Smooth muscle cell (in vitro differentiated cells): ENCODE data around the gene SYT7. TPM values are rescaled to one million over a fixed set of nuclear protein-coding genes. Genes with fewer than 3 reads are reported as not detected.

Source experiments
- DNase-seq: peaks from one replicate; lab custom pipeline; 2025; ENCODE audit not compliant: unreplicated experiment; lab: John Stamatoyannopoulos, UW
- H2AFZ ChIP-seq: fragments of 200-600 bp; sonication (generic); 2 replicates; pipeline ENCODE4 v1.6.0; 2016; ENCODE audit warnings: antibody characterized with exemption, low read depth, mild to moderate bottlenecking
- H3F3A ChIP-seq: fragments of 200-600 bp; sonication (generic); 2 replicates; pipeline ENCODE4 v1.6.0; 2017; ENCODE audit warnings: antibody characterized with exemption, low read depth
- H3K27ac ChIP-seq: fragments of 200-600 bp; sonication (generic); 2 replicates; pipeline ENCODE4 v1.5.1; 2016; ENCODE audit warnings: low read depth, mild to moderate bottlenecking
- H3K27me3 ChIP-seq: fragments of 200-600 bp; sonication (generic); 2 replicates; pipeline ENCODE4 v1.6.1; 2016; ENCODE audit warnings: low read depth, mild to moderate bottlenecking
- H3K36me3 ChIP-seq: fragments of 200-600 bp; sonication (generic); 2 replicates; pipeline ENCODE4 v1.5.1; 2016; ENCODE audit warnings: low read depth
- H3K4me1 ChIP-seq: fragments of 200-600 bp; sonication (generic); 2 replicates; pipeline ENCODE4 v1.5.1; 2016; ENCODE audit warnings: low read depth
- H3K4me2 ChIP-seq: fragments of 200-600 bp; sonication (generic); 2 replicates; pipeline ENCODE4 v1.6.0; 2016; ENCODE audit warnings: mild to moderate bottlenecking
- H3K4me3 ChIP-seq: fragments of 200-600 bp; sonication (generic); 2 replicates; pipeline ENCODE4 v1.5.1; 2016; ENCODE audit warnings: mild to moderate bottlenecking
- H3K79me2 ChIP-seq: fragments of 200-600 bp; sonication (generic); 2 replicates; pipeline ENCODE4 v1.6.0; 2016; ENCODE audit warnings: low read depth, mild to moderate bottlenecking
- H3K9ac ChIP-seq: fragments of 200-600 bp; sonication (generic); 2 replicates; pipeline ENCODE4 v1.6.0; 2016; ENCODE audit warnings: low read depth
- H3K9me3 ChIP-seq: fragments of 200-600 bp; sonication (generic); replicated peaks from 2 replicates; pipeline ENCODE4 v1.5.1; 2016; ENCODE audit warnings: low read depth
- H4K20me1 ChIP-seq: fragments of 200-600 bp; sonication (generic); 2 replicates; pipeline ENCODE4 v1.6.0; 2016; ENCODE audit warnings: low read depth
- CTCF ChIP-seq: fragments of 200-600 bp; sonication (generic); IDR thresholded peaks from 2 replicates; pipeline ENCODE4 v1.5.1; 2017; ENCODE audit warnings: borderline replicate concordance, mild to moderate bottlenecking, antibody characterized with exemption; ENCODE audit not compliant: insufficient read depth, poor library complexity, severe bottlenecking
- WGBS: methylation state at CpG from one replicate; pipeline ENCODE4 v1.1.7; 2016; ENCODE audit warnings: low lambda C conversion rate; 5-methylcytosine and 5-hydroxymethylcytosine counted together
- polyA plus RNA-seq: library from polyadenylated mRNA; unstranded; fragments of >200 nt; fragmentation: Nextera tagmentation; extraction: Ambion mirVana; gene quantifications from 2 replicates; pipeline ENCODE4 v1.2.1, GENCODE V29; 2016
- total RNA-seq: library from RNA; depleted of rRNA; stranded (reverse); fragments of >200 nt; gene quantifications from 2 replicates; pipeline ENCODE4 v1.2.3, GENCODE V29; 2014

Gene SYT7
- total and polyA plus RNA-seq, 2 experiments from 2014 or later = 0.79 to 4.0 TPM

GRCh38 chr11:61625525-61625924, 44.6 kb upstream of the SYT7 start:
- Histone ChIP-seq H3K4me1 (no peaks in the 10 kb centered on the region), H3K4me3 (no peak overlapping the region), H3K36me3 (no peaks in the 10 kb centered on the region), H3K9me3 (no peaks in the 10 kb centered on the region), H3F3A (no peaks in the 10 kb centered on the region), H3K4me2 (no peak overlapping the region), H3K79me2 (no peaks in the 10 kb centered on the region), H3K27me3 (no peaks in the 10 kb centered on the region), H3K27ac (no peak overlapping the region), H2AFZ (no peak overlapping the region), H4K20me1 (no peaks in the 10 kb centered on the region), H3K9ac (no peak overlapping the region)
- TF ChIP-seq CTCF = no peak
- WGBS = 93% methylated on average over 3 of the region's 3 CpGs
- DNase-seq = no peak

- WGBS = 63% methylated on average over 7 of the region's 7 CpGs
- H3K4me3 ChIP-seq = no peak overlapping the region
- DNase-seq = no peak
- no peaks in the 10 kb centered on the region for H3K4me1 ChIP-seq
- H3F3A ChIP-seq = no peaks in the 10 kb centered on the region
- H3K36me3 ChIP-seq = no peaks in the 10 kb centered on the region
- no peak overlapping the region for H3K9ac ChIP-seq
- H3K9me3 ChIP-seq = no peaks in the 10 kb centered on the region
- no peaks in the 10 kb centered on the region for H3K79me2 ChIP-seq
- H4K20me1 ChIP-seq = no peaks in the 10 kb centered on the region
- H3K4me2 ChIP-seq = no peak overlapping the region
- peaks cover 4% of the 10 kb centered on the region for H3K27me3 ChIP-seq
- no peak overlapping the region for H3K27ac ChIP-seq
- no peak for TF ChIP-seq CTCF
- H2AFZ ChIP-seq = no peak overlapping the region
Measured at GRCh38 chr11:61621917-61622585, 41.2 kb upstream of the SYT7 start.

- no peak overlapping the region for H3K9ac ChIP-seq
- H3K4me3 ChIP-seq = no peak overlapping the region
- no peaks in the 10 kb centered on the region for H3K4me1 ChIP-seq
- no peak for DNase-seq
- no peaks in the 10 kb centered on the region for H3F3A ChIP-seq
- no peak overlapping the region for H3K27ac ChIP-seq
- no peaks in the 10 kb centered on the region for H3K79me2 ChIP-seq
- peaks cover 4% of the 10 kb centered on the region for H3K27me3 ChIP-seq
- H3K9me3 ChIP-seq = no peaks in the 10 kb centered on the region
- no peaks in the 10 kb centered on the region for H3K36me3 ChIP-seq
- H4K20me1 ChIP-seq = no peaks in the 10 kb centered on the region
- no peak overlapping the region for H2AFZ ChIP-seq
- TF ChIP-seq CTCF = no peak
- WGBS = 93% methylated on average over 6 of the region's 6 CpGs
- H3K4me2 ChIP-seq = no peak overlapping the region
Measured at GRCh38 chr11:61619471-61620226, 38.8 kb upstream of the SYT7 start.

- Histone ChIP-seq H3K4me3 (no peak overlapping the region), H3K36me3 (no peaks in the 10 kb centered on the region), H3K4me2 (no peak overlapping the region), H3K27ac (no peak overlapping the region), H3K9ac (no peak overlapping the region), H3K9me3 (no peaks in the 10 kb centered on the region), H3K79me2 (no peaks in the 10 kb centered on the region), H2AFZ (no peak overlapping the region), H3K4me1 (no peaks in the 10 kb centered on the region), H3F3A (no peaks in the 10 kb centered on the region), H3K27me3 (peaks cover 4% of the 10 kb centered on the region), H4K20me1 (no peaks in the 10 kb centered on the region)
- TF ChIP-seq CTCF = no peak
- DNase-seq = no peak
- 47% methylated on average over 5 of the region's 5 CpGs for WGBS
Measured at GRCh38 chr11:61618978-61619377, 38.1 kb upstream of the SYT7 start.
